Chondrocyte (in vitro differentiated cells): Measurements from ENCODE around the gene BBLN. TPM values are rescaled to one million over a fixed set of nuclear protein-coding genes. Genes with fewer than 3 reads are reported as not detected.

Source experiments
- DNase-seq: peaks from one replicate; pipeline ENCODE4 v3.0.0; 2021; ENCODE audit warnings: mixed read lengths, low spot score
- H3K27ac Mint-ChIP-seq: one replicate; pipeline ENCODE4 v1.8.0; 2021; ENCODE audit warnings: mild to moderate bottlenecking, moderate library complexity, mixed read lengths; ENCODE audit not compliant: unreplicated experiment
- H3K27me3 Mint-ChIP-seq: 2 replicates; pipeline ENCODE4 v1.8.0; 2021; ENCODE audit warnings: low read depth, mixed read lengths
- H3K36me3 Mint-ChIP-seq: 2 replicates; pipeline ENCODE4 v1.8.0; 2021; ENCODE audit warnings: low read depth, mixed read lengths
- H3K4me1 Mint-ChIP-seq: 2 replicates; pipeline ENCODE4 v1.8.0; 2021; ENCODE audit warnings: low read depth, mild to moderate bottlenecking, mixed read lengths
- H3K4me3 Mint-ChIP-seq: one replicate; pipeline ENCODE4 v1.8.0; 2021; ENCODE audit warnings: mild to moderate bottlenecking, moderate library complexity, mixed read lengths; ENCODE audit not compliant: unreplicated experiment
- H3K9me3 Mint-ChIP-seq: 2 replicates; pipeline ENCODE4 v1.8.0; 2021; ENCODE audit warnings: low read depth, mixed read lengths
- CTCF ChIP-seq: fragments of 200-600 bp; sonication (generic); IDR thresholded peaks from 2 replicates; pipeline ENCODE4 v1.5.0; 2021; ENCODE audit warnings: antibody characterized with exemption, mild to moderate bottlenecking, moderate library complexity
- total RNA-seq: library from RNA; stranded (reverse); gene quantifications from 3 replicates; pipeline ENCODE4 v1.2.1, GENCODE V29; 2021

BBLN gene
- total RNA-seq, 1 donor from 2014 or later, result 78.8 TPM

- no peak for TF ChIP-seq CTCF
- Mint-ChIP-seq H3K36me3 (peaks cover 15% of the 10 kb centered on the region), H3K27ac (peak overlapping the region; percentile 68), H3K9me3 (no peaks in the 10 kb centered on the region), H3K4me3 (peak overlapping the region; percentile 100), H3K4me1 (peaks cover 29% of the 10 kb centered on the region), H3K27me3 (no peaks in the 10 kb centered on the region)
- no peak for DNase-seq
Observed at GRCh38 chr9:128190013-128190412, 29.9 kb downstream of the BBLN start.

GRCh38 chr9:128190516-128191405 is 30.7 kb downstream of the BBLN start:
- no peak for TF ChIP-seq CTCF
- Mint-ChIP-seq H3K36me3 (peaks cover 12% of the 10 kb centered on the region), H3K9me3 (no peaks in the 10 kb centered on the region)

GRCh38 chr9:128191406-128192046 is 31.5 kb downstream of the BBLN start, which contains the start of gene CIZ1:
Gene CIZ1 (minus strand): TSS chr9:128191572. CDS start chr9:128190857, 715 bp downstream.
- no peak for DNase-seq
- Mint-ChIP-seq H3K4me3 (peak within 1 kb of the TSS; percentile 100), H3K36me3 (peaks cover 11% of the 10 kb centered on the region), H3K27ac (peak within 1 kb of the TSS; percentile 93), H3K27me3 (no peaks in the 10 kb centered on the region), H3K9me3 (no peaks in the 10 kb centered on the region), H3K4me1 (peaks cover 29% of the 10 kb centered on the region)
- peak; percentile 95 for TF ChIP-seq CTCF

More at GRCh38 chr9:128190516-128191405, 30.7 kb downstream of the BBLN start:
- H3K4me3 Mint-ChIP-seq, result peak overlapping the region; percentile 100
- H3K4me1 Mint-ChIP-seq, result peaks cover 29% of the 10 kb centered on the region
- H3K27ac Mint-ChIP-seq, result peak overlapping the region; percentile 93
- no peaks in the 10 kb centered on the region for H3K27me3 Mint-ChIP-seq
- DNase-seq, result no peak

GRCh38 chr9:128192601-128193371 is 32.7 kb downstream of the BBLN start:
- Mint-ChIP-seq H3K36me3 (peaks cover 9% of the 10 kb centered on the region), H3K27me3 (no peaks in the 10 kb centered on the region), H3K4me1 (peaks cover 29% of the 10 kb centered on the region), H3K27ac (no peak overlapping the region), H3K4me3 (no peak overlapping the region), H3K9me3 (no peaks in the 10 kb centered on the region)
- no peak for TF ChIP-seq CTCF
- no peak for DNase-seq
